Stimulated activated CD8-positive, alpha-beta memory T cell treated with anti-CD3 and anti-CD28 coated beads, Interleukin-15, amount 100 ng/mL, for 48 hours (primary cell): Measurements from ENCODE around the gene IL4.

Source experiments
- DNase-seq, 2 donors: peaks; one replicate each; pipeline ENCODE4 v3.0.0-alpha.2; 2020; ENCODE audit warnings: low read depth in 2 of 2

Gene IL4

DNA sequence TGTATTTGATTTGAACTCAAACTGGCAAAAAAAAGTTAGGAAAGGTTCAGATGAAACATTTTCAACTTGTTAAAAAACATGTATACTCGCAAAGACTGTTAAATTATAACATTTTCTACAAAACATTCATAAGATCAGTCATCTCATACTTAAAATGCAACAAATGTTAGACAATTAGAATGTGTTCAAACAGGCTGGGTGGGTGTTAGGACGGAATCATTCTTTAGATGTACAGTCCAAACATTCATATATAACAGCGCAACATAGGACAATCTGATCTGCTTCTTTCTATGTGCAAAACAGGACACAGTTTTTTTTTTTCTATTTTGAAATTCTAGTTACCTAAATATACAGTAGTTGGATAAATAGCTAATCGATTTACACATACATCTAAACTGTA, 22.2 kb downstream of the IL4 start:
- no peak for DNase-seq

DNA sequence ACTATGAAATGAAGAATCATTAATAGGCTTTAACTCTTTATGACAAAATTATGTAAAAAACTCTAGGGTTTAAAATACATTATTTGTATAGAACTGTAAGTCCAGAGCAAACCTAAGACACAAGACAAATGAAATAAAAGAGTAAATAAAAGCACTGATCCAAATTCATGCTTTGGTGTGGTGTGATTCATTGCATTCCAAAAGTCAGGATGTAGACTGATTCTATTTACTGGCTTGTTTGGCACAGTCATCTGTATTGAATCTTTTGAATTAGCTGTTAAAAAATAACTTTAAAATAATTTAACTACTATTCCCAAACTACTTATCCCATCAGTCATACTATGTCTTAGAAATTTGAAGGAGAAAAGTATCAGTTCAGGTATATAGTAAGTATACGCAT, 31.1 kb downstream of the IL4 start:
- no peak for DNase-seq

GRCh38 chr5:132708645-132709044, 34.9 kb downstream of the IL4 start:
- DNase-seq, result no peak

- no peak for DNase-seq
Observed at GRCh38 chr5:132714456-132715307, 40.9 kb downstream of the IL4 start.

- no peak for DNase-seq
Observed at GRCh38 chr5:132718544-132719312, 44.9 kb downstream of the IL4 start.

- DNase-seq, result no peak
Observed at GRCh38 chr5:132725745-132726144, 52.0 kb downstream of the IL4 start.

DNA sequence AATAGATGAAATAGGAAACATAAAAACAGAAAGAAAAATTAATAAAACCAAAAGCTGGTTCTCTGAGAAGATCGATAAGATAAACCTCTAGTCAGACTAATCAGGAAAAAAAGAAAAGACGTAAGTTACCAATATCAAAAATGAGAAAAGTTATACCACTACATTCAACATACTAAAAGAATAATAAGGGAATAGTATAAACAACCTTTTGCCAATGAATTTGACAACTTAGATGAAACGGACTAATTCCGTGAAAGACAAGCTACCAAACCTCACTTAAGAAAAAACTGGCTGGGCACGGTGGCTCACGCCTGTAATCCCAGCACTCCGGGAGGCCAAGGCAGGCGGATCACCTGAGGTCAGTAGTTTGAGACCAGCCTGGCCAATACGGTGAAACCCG, 56.1 kb downstream of the IL4 start:
- DNase-seq, result no peak
